NCI-H774 (cell line): ENCODE measurements around the gene CNTN2.

Experiments
- DNase-seq: peaks from one replicate; lab custom pipeline; 2025; lab: John Stamatoyannopoulos, UW

CNTN2 gene

DNA sequence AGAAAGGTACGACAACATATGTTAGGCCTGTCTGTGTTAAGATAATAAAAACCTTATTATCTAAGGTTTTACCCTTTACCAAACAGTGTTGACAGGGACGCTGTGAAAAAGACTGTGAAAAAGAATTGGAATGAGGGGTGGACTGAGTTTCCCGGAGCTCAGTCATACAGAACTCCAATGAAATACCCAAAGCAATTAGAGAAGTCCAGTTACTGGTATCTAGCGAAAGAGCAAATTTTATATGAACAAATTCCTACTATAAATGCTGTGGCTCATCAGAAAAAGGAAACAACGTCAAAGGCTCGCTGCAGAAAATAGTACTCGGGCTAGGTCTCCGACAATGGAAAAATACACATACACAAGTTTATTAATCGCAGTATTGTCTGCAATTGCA is 79.5 kb downstream of the CNTN2 start:
- DNase-seq, result no peak

GRCh38 chr1:205124726-205125125 is 81.7 kb downstream of the CNTN2 start:
- no peak for DNase-seq

DNA sequence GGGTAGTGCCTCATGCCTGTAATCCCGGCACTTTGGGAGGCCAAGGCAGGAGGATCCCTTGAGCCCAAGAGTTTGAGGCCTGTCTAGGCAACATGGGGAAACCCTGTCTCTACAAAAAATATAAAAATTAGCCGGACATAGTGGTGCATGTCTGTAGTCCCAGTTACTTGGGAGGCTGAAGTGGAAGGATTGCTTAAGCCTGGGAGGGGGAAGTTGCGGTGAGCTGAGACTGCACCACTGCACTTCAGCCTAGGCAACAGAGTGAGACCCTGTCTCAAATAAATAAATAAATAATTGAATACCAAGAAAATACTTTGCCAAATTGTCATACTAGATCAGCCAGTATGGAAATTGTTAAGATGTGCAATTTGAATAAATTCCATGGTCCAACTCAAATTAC is 84.6 kb downstream of the CNTN2 start:
- no peak for DNase-seq
